ENCODE results near the gene SECISBP2.
"Not testable (repeated sequence)": the region's sequence is repeated elsewhere in the genome, so short reads cannot be mapped to it uniquely, and the experiment has no call there.

SECISBP2 gene, protein sequence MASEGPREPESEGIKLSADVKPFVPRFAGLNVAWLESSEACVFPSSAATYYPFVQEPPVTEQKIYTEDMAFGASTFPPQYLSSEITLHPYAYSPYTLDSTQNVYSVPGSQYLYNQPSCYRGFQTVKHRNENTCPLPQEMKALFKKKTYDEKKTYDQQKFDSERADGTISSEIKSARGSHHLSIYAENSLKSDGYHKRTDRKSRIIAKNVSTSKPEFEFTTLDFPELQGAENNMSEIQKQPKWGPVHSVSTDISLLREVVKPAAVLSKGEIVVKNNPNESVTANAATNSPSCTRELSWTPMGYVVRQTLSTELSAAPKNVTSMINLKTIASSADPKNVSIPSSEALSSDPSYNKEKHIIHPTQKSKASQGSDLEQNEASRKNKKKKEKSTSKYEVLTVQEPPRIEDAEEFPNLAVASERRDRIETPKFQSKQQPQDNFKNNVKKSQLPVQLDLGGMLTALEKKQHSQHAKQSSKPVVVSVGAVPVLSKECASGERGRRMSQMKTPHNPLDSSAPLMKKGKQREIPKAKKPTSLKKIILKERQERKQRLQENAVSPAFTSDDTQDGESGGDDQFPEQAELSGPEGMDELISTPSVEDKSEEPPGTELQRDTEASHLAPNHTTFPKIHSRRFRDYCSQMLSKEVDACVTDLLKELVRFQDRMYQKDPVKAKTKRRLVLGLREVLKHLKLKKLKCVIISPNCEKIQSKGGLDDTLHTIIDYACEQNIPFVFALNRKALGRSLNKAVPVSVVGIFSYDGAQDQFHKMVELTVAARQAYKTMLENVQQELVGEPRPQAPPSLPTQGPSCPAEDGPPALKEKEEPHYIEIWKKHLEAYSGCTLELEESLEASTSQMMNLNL

DNA sequence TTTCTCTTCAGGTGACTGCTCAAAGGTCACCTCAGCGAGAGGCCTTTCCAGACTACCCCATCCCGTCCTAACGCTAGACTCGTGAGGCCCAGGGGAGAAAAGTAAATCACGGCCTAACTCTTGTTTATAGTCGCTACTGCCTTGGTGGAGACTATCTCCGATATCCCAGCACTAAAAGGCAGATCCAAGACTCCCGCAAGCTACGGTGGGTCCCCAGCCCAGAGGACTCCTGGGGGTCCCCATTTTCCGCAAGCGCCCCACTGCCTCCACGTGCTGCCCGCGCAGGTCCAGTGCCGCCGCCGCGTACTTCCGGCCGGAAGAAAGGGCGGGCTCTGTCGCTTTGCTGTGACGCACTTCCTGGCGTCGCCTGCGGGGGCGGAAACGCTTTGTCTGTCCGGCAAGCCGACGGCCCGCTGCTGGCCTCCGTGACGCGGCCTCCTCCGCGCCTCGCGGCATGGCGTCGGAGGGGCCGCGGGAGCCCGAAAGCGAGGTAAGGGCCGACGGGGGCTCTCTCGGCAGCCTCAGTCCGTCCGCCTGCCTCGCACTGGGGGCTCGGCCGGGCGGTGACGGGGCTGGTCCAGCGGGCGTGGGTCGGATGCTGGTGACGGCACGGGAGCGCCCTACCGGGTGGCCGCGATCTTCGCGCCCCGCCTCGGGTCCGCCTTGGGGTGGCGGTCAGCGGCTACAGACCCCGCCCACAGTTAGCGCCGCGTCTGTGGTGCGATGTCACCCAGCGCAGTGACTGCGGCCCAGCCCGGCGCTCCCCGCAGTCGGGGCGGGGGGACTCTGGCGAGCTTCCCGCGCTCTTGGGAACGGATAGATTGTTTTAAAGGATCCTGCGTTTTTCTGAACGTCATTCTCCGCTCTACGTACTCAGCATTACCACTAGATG is at the start of gene SECISBP2:
TSS of gene SECISBP2 (plus strand) at position 378 of the 892 bp plus-strand sequence. CDS start at position 455, 77 bp downstream.
- Mint-ChIP-seq H3K9me3 (no peaks in the 10 kb centered on the region), H3K27ac (peak within 1 kb of the TSS; percentile 99), H3K4me3 (peak within 1 kb of the TSS; percentile 94), H3K36me3 (ENCODE audit: low read depth) (peaks cover 55% of the 10 kb centered on the region), H3K27me3 (ENCODE audit: low read depth, poor library complexity) (peaks cover 2% of the 10 kb centered on the region), H3K4me1 (peaks cover 89% of the 10 kb centered on the region)
- DNase-seq, result peak; percentile 92
- TF ChIP-seq, protein P1, sequence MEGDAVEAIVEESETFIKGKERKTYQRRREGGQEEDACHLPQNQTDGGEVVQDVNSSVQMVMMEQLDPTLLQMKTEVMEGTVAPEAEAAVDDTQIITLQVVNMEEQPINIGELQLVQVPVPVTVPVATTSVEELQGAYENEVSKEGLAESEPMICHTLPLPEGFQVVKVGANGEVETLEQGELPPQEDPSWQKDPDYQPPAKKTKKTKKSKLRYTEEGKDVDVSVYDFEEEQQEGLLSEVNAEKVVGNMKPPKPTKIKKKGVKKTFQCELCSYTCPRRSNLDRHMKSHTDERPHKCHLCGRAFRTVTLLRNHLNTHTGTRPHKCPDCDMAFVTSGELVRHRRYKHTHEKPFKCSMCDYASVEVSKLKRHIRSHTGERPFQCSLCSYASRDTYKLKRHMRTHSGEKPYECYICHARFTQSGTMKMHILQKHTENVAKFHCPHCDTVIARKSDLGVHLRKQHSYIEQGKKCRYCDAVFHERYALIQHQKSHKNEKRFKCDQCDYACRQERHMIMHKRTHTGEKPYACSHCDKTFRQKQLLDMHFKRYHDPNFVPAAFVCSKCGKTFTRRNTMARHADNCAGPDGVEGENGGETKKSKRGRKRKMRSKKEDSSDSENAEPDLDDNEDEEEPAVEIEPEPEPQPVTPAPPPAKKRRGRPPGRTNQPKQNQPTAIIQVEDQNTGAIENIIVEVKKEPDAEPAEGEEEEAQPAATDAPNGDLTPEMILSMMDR (IDR thresholded peaks at IDR 0.05), result no peak

DNA sequence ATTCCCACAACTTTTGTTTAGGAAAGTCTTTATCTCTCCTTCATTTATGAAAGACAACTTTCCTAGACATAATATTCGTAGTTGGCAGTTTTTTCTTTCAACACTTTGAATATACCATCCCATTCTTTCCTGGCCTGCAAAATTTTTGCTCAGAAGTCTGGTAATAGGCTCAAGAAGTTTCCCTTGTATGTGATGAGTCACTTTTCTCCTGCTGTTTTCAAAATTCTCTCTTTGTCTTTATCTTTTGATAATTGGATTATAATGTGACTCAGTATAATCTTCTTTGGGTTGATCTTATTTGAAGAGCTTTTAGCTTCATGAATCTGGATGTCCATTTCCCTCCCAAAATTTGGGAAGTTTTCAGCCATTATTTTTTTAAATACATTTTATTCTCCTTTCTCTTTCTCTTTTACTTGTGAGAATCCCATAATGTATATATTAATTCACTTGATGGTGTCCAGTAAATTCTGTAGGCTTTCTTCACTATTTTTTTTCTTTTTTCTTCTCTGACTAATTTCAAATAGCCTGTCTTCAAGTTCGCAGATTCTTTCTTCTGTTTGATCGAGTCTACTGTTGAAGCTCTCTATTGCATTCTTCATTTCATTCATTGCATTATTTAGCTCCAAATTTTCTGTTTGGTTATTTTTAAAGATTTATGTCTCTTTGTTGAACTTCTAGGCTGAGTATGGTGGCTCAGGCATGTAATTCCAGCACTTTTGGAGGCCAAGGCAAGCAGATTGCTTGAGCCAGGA is 44.6 kb upstream of the SECISBP2 start:
- Mint-ChIP-seq H3K27me3 (ENCODE audit: low read depth, poor library complexity) (no peaks in the 10 kb centered on the region), H3K36me3 (ENCODE audit: low read depth) (peaks cover 36% of the 10 kb centered on the region), H3K27ac (no peak overlapping the region), H3K4me3 (no peak overlapping the region), H3K4me1 (no peaks in the 10 kb centered on the region), H3K9me3 (peaks cover 62% of the 10 kb centered on the region)
- TF ChIP-seq, protein P1 (IDR thresholded peaks at IDR 0.05), result no peak
- no peak for DNase-seq

DNA sequence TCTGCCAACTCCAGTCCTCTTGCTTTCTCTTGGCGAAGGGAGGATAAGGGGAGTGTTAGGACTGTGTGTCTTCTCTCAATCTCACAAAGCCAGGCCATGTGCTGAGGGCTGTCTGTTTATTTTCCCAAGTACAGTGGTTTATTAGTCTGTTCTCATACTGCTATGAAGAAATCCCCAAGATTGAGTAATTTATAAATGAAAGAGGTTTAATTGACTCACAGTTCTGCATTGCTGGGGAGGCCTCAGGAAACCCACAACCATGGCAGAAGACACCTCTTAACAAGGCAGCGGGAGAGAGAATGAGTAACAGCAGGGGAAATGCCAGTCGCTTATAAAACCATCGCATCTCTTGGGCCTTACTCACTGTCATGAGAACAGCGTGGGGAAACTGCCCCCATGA is 43.5 kb upstream of the SECISBP2 start:
- TF ChIP-seq, protein P1 (IDR thresholded peaks at IDR 0.05), result no peak
- DNase-seq, result no peak
- no peak overlapping the region for H3K4me3 Mint-ChIP-seq
- no peaks in the 10 kb centered on the region for H3K27me3 Mint-ChIP-seq (ENCODE audit: low read depth, poor library complexity)
- peaks cover 62% of the 10 kb centered on the region for H3K9me3 Mint-ChIP-seq
- peaks cover 36% of the 10 kb centered on the region for H3K36me3 Mint-ChIP-seq (ENCODE audit: low read depth)
- no peak overlapping the region for H3K27ac Mint-ChIP-seq
- H3K4me1 Mint-ChIP-seq, result no peaks in the 10 kb centered on the region

DNA sequence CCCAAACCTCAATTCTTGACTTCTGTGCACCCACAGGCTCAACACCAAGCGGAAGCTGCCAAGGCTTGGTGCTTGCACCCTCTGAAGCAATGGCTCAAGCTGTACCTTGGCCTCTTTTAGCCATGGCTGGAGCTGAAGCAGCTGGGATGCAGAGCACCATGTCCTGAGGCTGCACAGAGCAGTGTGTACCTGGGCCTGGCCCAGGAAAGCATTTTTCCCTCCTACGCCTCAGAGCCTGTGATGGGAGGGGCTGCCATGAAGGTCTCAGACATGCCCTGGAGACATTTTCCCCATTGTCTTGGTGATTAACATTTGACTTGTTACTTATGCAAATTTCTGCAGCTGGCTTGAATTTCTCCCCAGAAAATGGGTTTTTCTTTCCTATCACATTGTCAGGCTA is 42.3 kb upstream of the SECISBP2 start:
- H3K27ac Mint-ChIP-seq; H3K4me1 Mint-ChIP-seq; H3K4me3 Mint-ChIP-seq; H3K27me3 Mint-ChIP-seq (ENCODE audit: low read depth, poor library complexity); DNase-seq: not testable (repeated sequence)
- Mint-ChIP-seq H3K36me3 (ENCODE audit: low read depth) (peaks cover 37% of the 10 kb centered on the region), H3K9me3 (peaks cover 59% of the 10 kb centered on the region)

DNA sequence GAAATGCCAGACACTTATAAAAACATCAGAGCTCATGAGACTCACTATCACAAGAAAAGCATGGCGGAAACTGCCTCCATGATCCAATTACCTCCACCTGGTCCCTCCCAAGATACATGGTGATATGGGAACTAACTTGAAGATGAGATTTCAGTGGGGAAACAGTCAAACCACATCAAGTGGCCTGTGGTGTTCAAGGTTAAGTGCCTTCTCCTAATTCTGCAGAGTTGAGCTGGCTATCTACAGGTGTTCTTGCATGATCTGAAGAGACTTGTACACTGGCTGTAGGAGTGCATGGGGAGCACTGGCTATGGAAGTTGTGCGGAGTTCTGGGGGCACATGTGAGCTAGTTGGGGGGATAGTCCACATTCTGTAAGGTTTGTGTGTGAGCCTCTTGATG is 41.3 kb upstream of the SECISBP2 start:
- Mint-ChIP-seq H3K9me3 (peaks cover 51% of the 10 kb centered on the region), H3K4me3 (no peak overlapping the region), H3K36me3 (ENCODE audit: low read depth) (peaks cover 39% of the 10 kb centered on the region), H3K4me1 (no peaks in the 10 kb centered on the region), H3K27ac (no peak overlapping the region), H3K27me3 (ENCODE audit: low read depth, poor library complexity) (no peaks in the 10 kb centered on the region)
- no peak for DNase-seq
- TF ChIP-seq, protein P1 (IDR thresholded peaks at IDR 0.05), result no peak

Measured in nephron progenitor cell (in vitro differentiated cells).